Activated T-cell treated with anti-CD3 and anti-CD28 coated beads, Interleukin-2, amount 50 U/mL, for 48 hours (primary cell): ENCODE data around the gene ARHGEF10L.
A peak's percentile ranks its signal among the peaks of the same experiment; 100 is the strongest.

Experiments
- DNase-seq, 2 experiments: peaks; one replicate each; pipeline ENCODE4 v3.0.0-alpha.2; 2020

ARHGEF10L gene

GRCh38 chr1:17594690-17595601 is 55.4 kb downstream of the ARHGEF10L start:
- no peak for DNase-seq

- DNase-seq: no peak
Observed at GRCh38 chr1:17595602-17595925, 56.1 kb downstream of the ARHGEF10L start.

DNA sequence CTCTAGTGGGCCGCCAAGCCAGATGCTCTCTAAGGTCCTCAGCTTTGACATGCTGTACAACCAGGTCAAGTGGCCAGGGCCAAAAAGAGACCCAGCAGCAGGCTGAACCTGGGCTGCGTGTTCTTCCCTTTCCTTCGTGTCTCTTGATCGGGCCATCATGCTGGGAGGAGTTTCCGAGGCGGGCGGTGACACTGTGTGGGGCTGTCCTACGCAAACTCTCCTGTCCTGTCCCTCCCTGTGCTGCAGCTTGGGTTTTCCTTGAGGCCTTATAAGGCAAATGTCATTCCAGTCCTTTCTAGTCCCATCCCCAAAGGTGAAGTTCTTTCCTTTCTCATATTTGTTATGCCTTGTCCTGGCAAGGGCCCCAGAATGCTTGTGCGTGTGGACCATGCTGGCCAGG is 56.7 kb downstream of the ARHGEF10L start:
- DNase-seq: no peak

- DNase-seq: no peak
Observed at GRCh38 chr1:17596651-17597509, 57.4 kb downstream of the ARHGEF10L start.

DNA sequence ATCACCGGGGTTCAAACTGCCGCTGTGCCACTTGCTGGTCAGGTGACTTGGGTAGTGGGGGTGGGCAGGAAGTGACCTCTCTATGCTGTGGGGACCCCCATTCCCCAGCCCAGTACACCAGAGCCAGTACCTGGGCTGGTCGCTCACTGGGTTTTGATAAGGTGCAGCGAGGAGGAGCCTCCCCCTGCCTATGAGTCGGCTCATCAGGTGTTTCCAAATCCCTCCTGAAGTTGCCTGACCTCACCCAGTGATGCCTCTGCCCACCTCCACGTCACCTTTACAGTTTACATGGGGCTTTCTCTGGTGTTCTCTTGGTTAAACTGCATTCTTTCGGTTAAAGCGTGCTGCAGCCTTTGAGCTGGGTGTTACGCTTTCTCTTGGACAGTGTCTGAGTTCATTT is 58.2 kb downstream of the ARHGEF10L start:
- no peak for DNase-seq

DNA sequence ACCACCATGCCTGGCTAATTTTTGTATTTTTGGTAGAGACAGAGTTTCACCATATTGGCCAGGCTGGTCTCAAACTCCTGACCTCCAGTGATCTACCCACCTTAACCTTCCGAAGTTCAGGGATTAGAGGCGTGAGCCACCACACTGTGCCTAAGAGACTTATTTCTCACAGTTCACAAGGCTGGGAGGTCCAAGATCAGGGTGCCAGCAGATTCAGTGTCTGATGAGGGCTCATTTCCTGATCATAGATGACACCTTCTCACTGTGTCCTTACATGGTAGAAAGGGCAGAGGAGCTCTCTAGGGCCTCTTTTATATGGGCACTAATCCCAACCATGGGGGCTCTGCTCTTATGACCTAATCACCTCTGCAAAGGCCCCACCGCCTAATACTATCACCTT is 58.8 kb downstream of the ARHGEF10L start:
- DNase-seq: no peak

DNA sequence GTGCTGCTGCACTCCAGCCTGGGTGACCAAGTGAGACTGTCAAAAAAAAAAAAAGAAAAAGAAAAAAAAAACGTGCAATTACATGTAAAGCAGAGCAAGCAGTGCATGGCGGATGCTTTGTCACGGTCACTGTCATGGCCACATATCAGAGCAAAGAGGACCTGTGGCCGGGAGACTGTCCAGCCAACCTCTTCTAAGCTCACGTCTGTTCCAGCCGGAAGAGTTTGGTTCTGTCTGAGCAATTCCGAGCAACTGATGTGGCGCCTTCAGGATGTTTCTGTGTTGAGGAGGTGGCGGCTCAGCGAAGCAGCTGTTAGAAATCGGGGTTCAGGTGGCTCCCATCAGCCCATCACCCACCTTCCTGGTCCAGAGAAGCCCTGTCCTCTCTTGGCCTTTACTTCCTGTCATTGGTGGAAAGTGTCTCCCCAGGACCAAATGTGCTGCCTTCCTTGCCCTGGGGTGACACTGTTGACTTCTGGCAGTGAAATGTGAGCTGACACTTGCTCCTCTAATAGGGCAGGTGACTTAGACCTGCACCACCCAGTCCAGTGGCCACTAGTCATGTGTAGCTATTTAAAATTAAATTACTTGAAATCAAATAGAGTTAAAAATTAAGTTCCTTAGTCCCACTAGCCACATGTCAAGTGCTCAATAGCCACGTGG is 59.9 kb downstream of the ARHGEF10L start:
- no peak for DNase-seq

GRCh38 chr1:17599954-17600300 is 60.4 kb downstream of the ARHGEF10L start:
- no peak for DNase-seq

- DNase-seq: no peak
Observed at GRCh38 chr1:17600321-17600720, 60.8 kb downstream of the ARHGEF10L start.

- DNase-seq: no peak
Observed at GRCh38 chr1:17601643-17602382, 62.3 kb downstream of the ARHGEF10L start.

GRCh38 chr1:17603091-17603841 is 63.8 kb downstream of the ARHGEF10L start:
- no peak for DNase-seq

DNA sequence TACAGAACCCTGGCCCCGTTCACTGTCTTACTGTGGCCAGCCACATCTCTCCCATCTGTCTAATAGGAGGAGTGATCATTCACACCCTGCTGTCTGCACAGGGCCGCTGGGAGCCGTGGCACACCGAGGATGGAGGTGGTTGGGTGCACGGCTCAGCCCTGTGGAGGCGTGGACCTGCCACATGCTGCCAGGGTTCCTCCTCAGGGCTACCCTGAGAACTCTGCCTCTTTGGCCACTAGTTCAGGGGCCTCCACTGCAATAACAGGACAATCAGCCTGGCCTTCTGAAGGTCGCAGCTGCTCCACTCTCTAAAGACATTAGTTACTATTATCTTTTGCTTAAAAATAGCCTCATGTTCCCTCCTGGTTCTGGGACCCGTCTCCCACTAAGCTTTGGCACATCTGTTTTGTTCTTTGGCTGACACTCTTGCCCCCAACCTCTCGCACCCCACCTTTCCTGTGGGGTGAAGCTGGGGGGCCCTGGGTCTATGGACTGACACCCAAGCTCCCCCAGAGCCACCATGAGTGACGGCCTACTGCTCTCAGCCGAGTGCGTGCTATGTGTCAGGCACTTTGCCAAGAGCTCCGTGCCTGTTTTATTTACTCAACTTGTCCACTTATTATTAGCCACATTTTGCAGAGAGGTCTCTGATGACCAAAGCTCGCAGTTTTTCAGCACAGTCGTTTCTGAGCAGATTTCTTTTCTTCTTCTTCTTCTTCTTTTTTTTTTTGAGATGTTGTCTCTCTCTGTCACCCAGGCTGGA is 66.3 kb downstream of the ARHGEF10L start:
- DNase-seq: no peak

GRCh38 chr1:17606826-17607440 is 67.4 kb downstream of the ARHGEF10L start:
- peak; percentile 67 to 73 for DNase-seq

DNA sequence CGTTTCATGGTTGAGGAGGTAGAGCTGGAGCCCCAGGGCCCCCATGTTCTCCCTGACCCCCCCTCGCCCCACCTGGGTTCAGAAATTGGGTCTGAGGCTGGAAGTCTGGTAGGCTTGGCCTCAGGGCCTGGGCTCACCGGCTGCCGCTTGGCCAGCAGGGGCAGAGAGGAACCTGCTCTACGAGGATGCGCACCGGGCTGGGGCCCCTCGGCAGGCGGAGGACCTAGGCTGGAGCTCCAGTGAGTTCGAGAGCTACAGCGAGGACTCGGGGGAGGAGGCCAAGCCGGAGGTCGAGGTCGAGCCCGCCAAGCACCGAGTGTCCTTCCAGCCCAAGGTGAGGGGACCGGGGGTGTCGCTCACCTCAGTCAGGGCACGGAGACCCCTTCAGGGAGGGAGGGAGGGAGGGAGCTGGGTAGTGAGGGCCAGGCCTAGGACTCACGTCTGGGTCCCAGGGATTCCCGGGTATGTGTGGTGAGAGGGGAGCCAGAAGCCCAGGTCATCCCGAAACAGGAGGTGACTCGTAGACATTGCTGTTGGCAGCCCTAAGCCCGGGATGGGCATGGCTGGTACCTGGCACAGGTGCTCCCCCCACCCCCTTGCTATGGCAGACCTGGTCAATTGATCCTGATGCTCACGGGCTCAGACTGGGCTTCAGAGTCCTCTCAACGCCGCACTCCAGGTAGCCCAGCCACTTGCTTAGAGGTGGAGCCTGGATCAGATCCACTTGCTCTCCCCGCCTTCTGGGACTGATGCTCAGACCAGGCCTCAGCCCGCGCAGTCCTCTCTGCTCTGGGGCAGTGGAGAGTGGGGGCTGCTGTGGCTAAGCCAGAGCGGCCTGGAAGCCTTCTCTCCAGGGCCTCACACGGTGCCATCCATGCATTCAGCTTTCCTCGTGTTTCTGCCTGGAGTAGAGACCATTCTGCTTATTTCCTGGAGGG is 68.4 kb downstream of the ARHGEF10L start:
- no peak for DNase-seq

DNA sequence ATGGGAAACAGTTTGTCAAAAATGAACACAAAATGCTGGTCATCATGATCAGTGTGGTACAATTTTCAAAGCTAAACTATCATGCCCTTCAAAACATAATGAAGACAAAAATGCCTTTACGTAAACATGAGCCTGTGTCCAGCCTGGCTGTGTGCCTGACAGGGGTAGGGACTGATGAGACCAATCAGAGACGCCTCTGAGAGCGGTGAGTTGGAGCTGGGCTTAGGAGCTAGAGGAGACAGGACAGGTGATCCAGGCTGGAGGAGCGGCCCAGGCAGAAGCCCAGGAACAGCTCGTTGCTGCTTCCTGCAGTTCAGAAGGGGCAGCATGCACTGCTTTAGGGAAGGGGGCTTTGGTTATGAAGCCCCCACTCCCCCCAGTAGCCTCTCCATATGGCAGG is 70.0 kb downstream of the ARHGEF10L start:
- DNase-seq: no peak

GRCh38 chr1:17610085-17610484 is 70.6 kb downstream of the ARHGEF10L start:
- DNase-seq: no peak

- no peak for DNase-seq
Observed at GRCh38 chr1:17610713-17611112, 71.2 kb downstream of the ARHGEF10L start.

GRCh38 chr1:17611991-17612390 is 72.5 kb downstream of the ARHGEF10L start:
- DNase-seq: no peak

DNA sequence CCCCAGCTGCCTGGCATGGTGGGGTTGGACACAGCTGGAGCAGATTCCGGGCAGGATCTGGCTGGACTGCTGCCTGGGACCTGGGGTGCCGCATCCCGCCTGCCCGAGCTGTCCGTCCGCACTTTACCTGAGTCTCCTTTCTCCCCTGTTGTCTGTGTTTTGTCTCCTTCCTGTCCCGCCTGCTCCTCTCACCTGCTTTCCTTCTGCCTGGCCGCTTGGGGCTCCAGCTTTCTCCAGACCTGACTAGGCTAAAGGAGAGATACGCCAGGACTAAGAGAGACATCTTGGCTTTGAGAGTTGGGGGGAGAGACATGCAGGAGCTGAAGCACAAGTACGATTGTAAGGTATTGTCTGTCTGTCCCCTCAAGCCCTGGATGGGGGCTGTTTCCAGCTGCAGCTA is 73.3 kb downstream of the ARHGEF10L start:
- no peak for DNase-seq

DNA sequence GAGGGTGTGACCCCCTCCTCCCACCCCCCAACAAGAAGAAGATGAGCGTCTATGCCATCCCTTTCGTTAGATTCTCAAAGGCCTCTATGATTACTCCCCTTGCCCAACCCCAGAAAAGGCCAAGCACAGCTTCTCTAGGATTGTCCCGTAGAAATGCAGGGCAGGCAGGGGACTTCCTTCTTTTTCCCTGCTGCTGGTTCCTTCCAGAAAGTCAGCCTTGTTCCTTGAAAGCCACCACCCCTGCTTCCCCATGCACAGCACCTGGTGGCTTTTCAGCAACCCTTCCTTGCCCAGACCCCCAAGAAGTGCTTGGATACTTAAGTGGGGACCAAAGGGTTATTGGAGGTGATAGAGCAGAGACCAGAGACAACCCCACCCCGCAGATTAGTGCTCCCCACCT is 75.1 kb downstream of the ARHGEF10L start:
- DNase-seq: no peak
